GM11168 (cell line): Measurements from ENCODE around the gene SHPK.

Source experiments
- in situ Hi-C: fragments of 300-500 bp; cut with MboI; formaldehyde crosslinking; loops from one replicate; pipeline ENCODE4 v1.12.0; 2022; ENCODE audit warnings: low sequenced_read_pairs; ENCODE audit not compliant: unreplicated experiment

SHPK gene

GRCh38 chr17:3559270-3559645, 76.8 kb downstream of the SHPK start:
- in situ Hi-C loops = no loop called here

- in situ Hi-C loops = no loop called here
These were observed 77.3 kb downstream of the SHPK start for GRCh38 chr17:3558603-3559269.
